RWPE1 (cell line): ENCODE data around the gene ARHGAP24.
A peak's percentile ranks its signal among the peaks of the same experiment; 100 is the strongest.

ENCODE experiments used
- CTCF ChIA-PET: fragments of 350-600 bp; sonication (Branson Sonifier 250); formaldehyde crosslinking; extraction: SDS; loops from one replicate; lab custom pipeline; 2021; lab: Yijun Ruan, JAX
- POLR2A ChIA-PET: fragments of 400-600 bp; formaldehyde crosslinking; extraction: SDS; loops from one replicate; lab custom pipeline; 2020; ENCODE audit warnings: antibody characterized with exemption; ENCODE audit not compliant: low non-redundant PET; lab: Yijun Ruan, JAX
- DNase-seq: peaks from one replicate; pipeline ENCODE4 v3.0.0; 2012; ENCODE audit warnings: low spot score
- H3K27ac ChIP-seq: fragments of 450-650 bp; 2 replicates; pipeline ENCODE4 v1.5.1; 2017
- TF ChIP-seq, protein P1 (sequence below): fragments of 450-650 bp; conservative IDR thresholded peaks from 2 replicates; pipeline ENCODE4 v1.5.1; 2017; ENCODE audit warnings: low read depth, mild to moderate bottlenecking

ARHGAP24 gene

DNA sequence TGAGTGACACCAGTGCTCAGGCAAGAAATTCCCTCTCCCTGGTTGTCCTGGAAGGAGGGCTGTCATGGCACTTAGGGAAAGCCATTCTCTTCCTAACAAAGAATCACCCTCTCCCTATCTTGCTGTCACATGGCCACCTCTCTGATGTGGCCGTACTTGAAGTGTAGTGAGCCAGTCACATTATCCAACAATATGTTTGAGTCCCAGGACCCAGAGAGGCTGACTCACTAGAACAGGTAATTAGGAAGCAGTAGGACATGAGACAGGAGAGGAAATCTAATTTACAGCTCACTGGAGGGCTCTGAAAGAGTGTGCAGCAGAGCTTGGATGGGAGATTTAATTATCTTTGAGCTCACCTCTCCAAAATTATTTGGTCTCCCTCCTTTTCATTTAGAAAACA lies 299.1 kb downstream of the ARHGAP24 start:
- ChIA-PET POLR2A (no interaction called here), CTCF (no interaction called here)
- H3K27ac ChIP-seq: no peak overlapping the region
- DNase-seq: no peak
- TF ChIP-seq, protein P1, sequence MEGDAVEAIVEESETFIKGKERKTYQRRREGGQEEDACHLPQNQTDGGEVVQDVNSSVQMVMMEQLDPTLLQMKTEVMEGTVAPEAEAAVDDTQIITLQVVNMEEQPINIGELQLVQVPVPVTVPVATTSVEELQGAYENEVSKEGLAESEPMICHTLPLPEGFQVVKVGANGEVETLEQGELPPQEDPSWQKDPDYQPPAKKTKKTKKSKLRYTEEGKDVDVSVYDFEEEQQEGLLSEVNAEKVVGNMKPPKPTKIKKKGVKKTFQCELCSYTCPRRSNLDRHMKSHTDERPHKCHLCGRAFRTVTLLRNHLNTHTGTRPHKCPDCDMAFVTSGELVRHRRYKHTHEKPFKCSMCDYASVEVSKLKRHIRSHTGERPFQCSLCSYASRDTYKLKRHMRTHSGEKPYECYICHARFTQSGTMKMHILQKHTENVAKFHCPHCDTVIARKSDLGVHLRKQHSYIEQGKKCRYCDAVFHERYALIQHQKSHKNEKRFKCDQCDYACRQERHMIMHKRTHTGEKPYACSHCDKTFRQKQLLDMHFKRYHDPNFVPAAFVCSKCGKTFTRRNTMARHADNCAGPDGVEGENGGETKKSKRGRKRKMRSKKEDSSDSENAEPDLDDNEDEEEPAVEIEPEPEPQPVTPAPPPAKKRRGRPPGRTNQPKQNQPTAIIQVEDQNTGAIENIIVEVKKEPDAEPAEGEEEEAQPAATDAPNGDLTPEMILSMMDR: no peak

DNA sequence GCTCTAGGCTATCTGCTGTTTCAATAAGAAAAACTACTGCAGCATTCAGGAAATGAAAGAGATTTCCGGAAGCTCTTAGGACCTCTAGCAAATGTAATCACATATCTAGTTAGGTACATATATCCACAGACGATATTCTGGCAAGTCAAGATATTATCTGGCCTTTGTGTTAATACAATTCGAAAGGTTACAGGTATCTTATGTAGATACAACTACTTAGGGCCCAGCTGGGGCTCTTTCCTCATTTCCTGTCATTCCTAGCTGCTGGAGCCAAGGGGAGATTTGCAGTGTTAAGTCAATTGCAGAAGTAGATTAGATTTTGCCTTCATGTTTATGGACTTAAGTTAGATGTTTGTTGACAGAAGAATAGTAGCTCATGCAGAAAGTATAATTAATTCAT lies 299.5 kb downstream of the ARHGAP24 start:
- ChIA-PET POLR2A (no interaction called here), CTCF (interaction anchor here (0.5 kb wide), 1 partner anchor 96 kb away, joined by 3 read pairs; no protein-coding TSS in a partner anchor)
- no peak overlapping the region for H3K27ac ChIP-seq

DNA sequence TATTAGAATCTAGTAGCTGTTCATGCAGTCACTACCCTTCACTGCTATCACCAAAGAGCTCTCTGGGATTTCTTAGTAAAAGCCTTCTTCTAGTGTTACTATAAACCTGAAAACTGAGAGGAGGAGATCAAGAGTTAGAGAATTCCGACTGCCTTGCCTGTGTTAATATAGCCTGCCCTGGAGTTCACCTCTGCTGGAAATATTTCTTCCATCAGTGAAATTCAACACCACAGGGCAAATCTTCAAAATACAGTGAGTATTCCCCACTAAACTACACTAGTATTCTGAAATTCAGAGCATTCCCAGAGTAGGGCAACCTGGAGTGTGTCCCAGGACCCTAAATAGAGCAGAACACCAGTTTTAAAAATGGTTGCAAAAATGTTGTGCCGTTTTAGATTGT lies 301.1 kb downstream of the ARHGAP24 start:
- H3K27ac ChIP-seq: no peak overlapping the region
- no peak for DNase-seq
- TF ChIP-seq, protein P1: no peak
- POLR2A ChIA-PET: no interaction called here
- CTCF ChIA-PET: no interaction called here

More for the DNA sequence above, 299.5 kb downstream of the ARHGAP24 start:
- TF ChIP-seq, protein P1: no peak
- no peak for DNase-seq

DNA sequence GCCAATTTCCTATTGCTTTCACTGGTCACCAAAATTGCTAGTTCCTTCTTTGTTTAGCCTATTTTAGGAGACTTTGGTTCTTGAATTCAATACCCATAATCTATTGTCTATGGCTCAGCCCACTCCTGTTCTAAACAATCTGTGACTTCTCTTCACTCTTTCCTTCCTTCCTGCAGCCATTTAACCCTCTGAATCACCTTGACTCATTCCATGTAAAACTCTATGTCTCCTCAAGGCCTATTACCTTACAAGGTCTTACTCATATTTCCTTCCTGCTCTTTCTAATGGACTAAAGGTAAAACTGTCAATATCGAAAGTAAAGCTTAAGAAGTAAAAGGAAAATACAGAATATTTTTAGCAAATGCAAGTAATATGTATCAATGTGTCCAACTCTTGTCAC lies 301.6 kb downstream of the ARHGAP24 start:
- TF ChIP-seq, protein P1: no peak
- ChIA-PET CTCF (no interaction called here), POLR2A (no interaction called here)
- peak; percentile 71 for DNase-seq
- H3K27ac ChIP-seq: no peak overlapping the region

DNA sequence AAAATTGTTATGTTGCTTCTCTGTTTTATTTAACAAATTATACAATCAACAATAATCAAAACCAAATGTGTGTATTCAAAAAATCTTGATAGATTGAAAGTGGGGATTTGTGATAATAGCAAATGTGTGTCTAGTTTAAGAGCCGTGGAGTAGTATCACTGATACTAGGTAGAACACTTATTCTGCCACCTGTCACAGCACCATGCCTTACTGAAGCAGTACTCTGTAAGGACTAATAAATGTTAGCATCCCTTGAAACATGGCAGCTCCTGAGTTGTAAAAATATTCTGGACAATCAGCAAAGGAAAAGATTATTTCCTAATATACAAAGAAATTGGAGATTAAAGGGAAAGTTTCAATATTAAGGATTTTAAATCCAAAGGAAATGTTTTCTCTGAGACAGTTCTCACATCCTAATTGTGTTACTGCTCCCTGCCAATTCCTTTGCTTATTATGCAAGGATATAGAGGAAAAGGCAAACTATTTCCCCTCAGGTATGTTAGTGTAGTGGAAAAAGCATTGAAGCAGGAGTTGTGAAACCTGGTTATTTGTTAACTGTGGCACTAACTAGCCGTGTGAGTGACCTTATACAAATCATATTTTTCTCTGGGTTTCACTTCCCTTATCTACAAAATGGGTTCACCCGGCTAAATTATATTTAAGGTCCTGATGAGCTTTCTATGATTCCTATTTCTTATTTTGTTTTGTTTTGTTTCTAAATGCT lies 303.1 kb downstream of the ARHGAP24 start:
- ChIA-PET POLR2A (no interaction called here), CTCF (interaction anchor here (0.6 to 1.2 kb wide), 4 partner anchors 17 to 31 kb away, joined by 3 to 6 read pairs (median 4); no protein-coding TSS in a partner anchor)
- no peak for DNase-seq
- H3K27ac ChIP-seq: no peak overlapping the region
- TF ChIP-seq, protein P1: no peak

DNA sequence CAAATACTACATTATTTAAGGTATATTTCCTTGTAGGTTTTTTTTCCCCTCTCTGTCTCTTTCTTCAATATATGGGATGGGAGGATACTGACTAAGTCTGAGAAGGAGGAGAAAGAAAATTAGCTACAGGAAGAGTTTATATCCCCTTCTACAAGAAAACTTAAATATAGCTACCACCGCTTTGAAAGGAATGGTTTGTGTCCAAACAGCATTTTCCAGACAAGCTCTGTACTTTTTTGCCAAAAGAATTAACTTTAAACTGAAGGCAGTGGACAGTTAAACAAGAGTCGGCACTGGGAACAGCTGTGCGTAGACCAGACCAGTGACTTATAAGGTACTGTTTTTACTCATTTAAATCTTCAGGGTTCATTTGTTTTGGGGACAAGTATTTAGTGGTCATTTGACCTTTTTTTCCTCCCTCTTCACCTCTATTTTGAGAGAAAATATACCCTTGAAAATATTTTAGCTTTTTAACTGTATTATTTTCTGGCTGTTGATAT lies 303.7 kb downstream of the ARHGAP24 start:
- ChIA-PET CTCF (interaction anchor here (0.6 to 1.2 kb wide), 5 partner anchors 18 to 31 kb away, joined by 3 to 6 read pairs (median 3); no protein-coding TSS in a partner anchor), POLR2A (no interaction called here)
- TF ChIP-seq, protein P1: no peak

More for the DNA sequence above, 303.7 kb downstream of the ARHGAP24 start:
- DNase-seq: no peak
- H3K27ac ChIP-seq: no peak overlapping the region
